ENCODE data around the gene SPG7.

SPG7 gene

GRCh38 chr16:89602952-89603590 lies 94.9 kb downstream of the SPG7 start:
- H3K36me3 ChIP-seq (ENCODE audit: control insufficient read depth, insufficient read depth, low read length): no peaks in the 10 kb centered on the region
- no peak for TF ChIP-seq CTCF (IDR thresholded peaks at IDR 0.05; ENCODE audit: insufficient read depth, low read length, poor library complexity, severe bottlenecking)
- H3K27me3 ChIP-seq (replicated peaks; ENCODE audit: control insufficient read depth, insufficient read depth, low read length): no peaks in the 10 kb centered on the region
- no peak overlapping the region for H3K4me3 ChIP-seq (replicated peaks; ENCODE audit: low read depth, low read length)
- DNase-seq (ENCODE audit: extremely low read depth, insufficient read length): no peak

- H3K36me3 ChIP-seq (ENCODE audit: control insufficient read depth, insufficient read depth, low read length): no peaks in the 10 kb centered on the region
- TF ChIP-seq CTCF (IDR thresholded peaks at IDR 0.05; ENCODE audit: insufficient read depth, low read length, poor library complexity, severe bottlenecking): no peak
- no peak for DNase-seq (ENCODE audit: extremely low read depth, insufficient read length)
- H3K27me3 ChIP-seq (replicated peaks; ENCODE audit: control insufficient read depth, insufficient read depth, low read length): no peaks in the 10 kb centered on the region
- no peak overlapping the region for H3K4me3 ChIP-seq (replicated peaks; ENCODE audit: low read depth, low read length)
Measured at GRCh38 chr16:89604764-89605163, 96.6 kb downstream of the SPG7 start.

- no peaks in the 10 kb centered on the region for H3K27me3 ChIP-seq (replicated peaks; ENCODE audit: control insufficient read depth, insufficient read depth, low read length)
- H3K36me3 ChIP-seq (ENCODE audit: control insufficient read depth, insufficient read depth, low read length): no peaks in the 10 kb centered on the region
- no peak overlapping the region for H3K4me3 ChIP-seq (replicated peaks; ENCODE audit: low read depth, low read length)
- DNase-seq (ENCODE audit: extremely low read depth, insufficient read length): no peak
- no peak for TF ChIP-seq CTCF (IDR thresholded peaks at IDR 0.05; ENCODE audit: insufficient read depth, low read length, poor library complexity, severe bottlenecking)
Measured at GRCh38 chr16:89605186-89605970, 97.2 kb downstream of the SPG7 start.

- H3K27me3 ChIP-seq (replicated peaks; ENCODE audit: control insufficient read depth, insufficient read depth, low read length): no peaks in the 10 kb centered on the region
- DNase-seq (ENCODE audit: extremely low read depth, insufficient read length): no peak
- no peaks in the 10 kb centered on the region for H3K36me3 ChIP-seq (ENCODE audit: control insufficient read depth, insufficient read depth, low read length)
- no peak overlapping the region for H3K4me3 ChIP-seq (replicated peaks; ENCODE audit: low read depth, low read length)
- no peak for TF ChIP-seq CTCF (IDR thresholded peaks at IDR 0.05; ENCODE audit: insufficient read depth, low read length, poor library complexity, severe bottlenecking)
Measured at GRCh38 chr16:89606006-89606405, 97.8 kb downstream of the SPG7 start.
